Activated T-helper 1 cell treated with Interleukin-2 at 50 U/mL for 16 hours (primary cell): Measurements from ENCODE around the gene FBXO27.
"Not testable (repeated sequence)": the region's sequence is repeated elsewhere in the genome, so short reads cannot be mapped to it uniquely, and the experiment has no call there.

ENCODE experiments used
- DNase-seq: peaks from one replicate; pipeline ENCODE4 v3.0.0-alpha.2; 2020; ENCODE audit warnings: low read depth

The FBXO27 gene

GRCh38 chr19:38987745-38988144, 44.6 kb downstream of the FBXO27 start:
- DNase-seq, result not testable (repeated sequence)

DNA sequence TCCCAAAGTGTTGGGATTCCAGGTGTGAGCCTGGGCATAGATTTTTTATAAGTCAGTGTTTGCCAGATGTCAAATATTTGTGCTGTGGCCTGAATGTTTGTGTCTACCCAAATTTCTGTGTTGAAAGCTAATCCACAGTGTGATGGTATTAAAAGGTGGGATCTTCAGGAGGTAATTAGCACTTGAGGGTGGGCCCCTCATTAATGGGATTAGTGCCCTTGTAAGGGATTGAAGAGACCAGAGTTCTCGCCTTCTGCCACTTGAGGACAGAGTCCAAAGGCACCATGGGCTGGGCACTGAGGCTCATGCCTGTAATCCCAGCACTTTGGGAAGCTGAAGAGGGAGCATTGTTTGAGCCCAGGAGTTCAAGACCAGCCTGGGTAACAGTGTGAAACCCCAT, 47.1 kb downstream of the FBXO27 start:
- no peak for DNase-seq

DNA sequence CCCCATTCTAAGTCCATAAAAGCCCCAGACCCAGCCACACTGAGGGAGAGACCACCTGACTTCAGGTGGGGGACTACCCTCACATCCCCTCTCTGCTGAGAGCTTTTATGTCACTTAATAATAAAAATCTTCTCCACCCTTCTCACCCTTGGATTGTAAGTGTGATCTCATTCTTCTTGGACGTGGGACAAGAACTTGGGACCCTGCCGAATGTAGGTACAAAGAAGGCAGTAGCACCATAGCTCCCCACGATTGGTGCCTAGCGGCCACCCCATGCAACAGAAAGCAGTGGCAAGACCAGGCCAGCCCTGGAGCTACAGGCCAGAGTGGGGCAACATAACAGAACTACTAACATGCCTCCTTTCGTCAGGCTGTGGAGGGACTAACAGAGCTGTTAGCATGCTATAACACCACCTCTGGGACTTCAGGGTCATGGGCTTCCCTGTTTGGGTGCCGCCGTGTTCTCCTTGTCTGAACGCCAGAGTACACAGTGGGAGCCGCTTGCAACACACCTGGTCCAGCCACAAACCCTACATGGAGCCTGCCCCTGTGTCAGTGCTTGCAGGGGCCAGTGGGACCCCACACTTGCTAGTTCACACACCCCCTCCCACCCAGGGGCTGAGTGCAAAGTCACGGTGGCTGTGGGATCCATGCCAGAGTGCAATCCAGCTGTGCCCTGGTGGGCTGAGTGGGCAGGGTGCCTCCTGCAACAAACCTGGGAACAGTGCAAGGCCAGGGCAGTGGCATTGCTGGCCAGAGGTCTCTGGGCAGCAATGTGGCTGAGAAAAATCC, 51.6 kb downstream of the FBXO27 start:
- no peak for DNase-seq

GRCh38 chr19:38979812-38980211, 52.5 kb downstream of the FBXO27 start:
- DNase-seq, result no peak

DNA sequence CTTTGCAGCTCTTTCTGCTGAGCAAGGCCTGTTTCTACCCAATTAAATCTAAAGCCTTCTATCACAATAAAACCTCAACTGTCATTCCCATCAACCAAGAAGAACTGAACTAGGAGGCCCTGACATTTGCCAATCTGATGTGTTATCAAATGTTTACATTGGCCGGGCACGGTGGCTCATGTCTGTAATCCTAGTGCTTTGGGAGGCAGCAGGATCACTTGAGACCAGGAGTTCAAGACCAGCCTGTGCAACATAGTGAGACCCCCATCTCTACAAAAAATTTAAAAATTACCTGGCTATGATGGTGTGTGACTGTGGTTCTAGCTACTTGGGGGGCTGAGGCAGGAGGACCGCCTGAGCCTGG, 54.0 kb downstream of the FBXO27 start:
- no peak for DNase-seq

DNA sequence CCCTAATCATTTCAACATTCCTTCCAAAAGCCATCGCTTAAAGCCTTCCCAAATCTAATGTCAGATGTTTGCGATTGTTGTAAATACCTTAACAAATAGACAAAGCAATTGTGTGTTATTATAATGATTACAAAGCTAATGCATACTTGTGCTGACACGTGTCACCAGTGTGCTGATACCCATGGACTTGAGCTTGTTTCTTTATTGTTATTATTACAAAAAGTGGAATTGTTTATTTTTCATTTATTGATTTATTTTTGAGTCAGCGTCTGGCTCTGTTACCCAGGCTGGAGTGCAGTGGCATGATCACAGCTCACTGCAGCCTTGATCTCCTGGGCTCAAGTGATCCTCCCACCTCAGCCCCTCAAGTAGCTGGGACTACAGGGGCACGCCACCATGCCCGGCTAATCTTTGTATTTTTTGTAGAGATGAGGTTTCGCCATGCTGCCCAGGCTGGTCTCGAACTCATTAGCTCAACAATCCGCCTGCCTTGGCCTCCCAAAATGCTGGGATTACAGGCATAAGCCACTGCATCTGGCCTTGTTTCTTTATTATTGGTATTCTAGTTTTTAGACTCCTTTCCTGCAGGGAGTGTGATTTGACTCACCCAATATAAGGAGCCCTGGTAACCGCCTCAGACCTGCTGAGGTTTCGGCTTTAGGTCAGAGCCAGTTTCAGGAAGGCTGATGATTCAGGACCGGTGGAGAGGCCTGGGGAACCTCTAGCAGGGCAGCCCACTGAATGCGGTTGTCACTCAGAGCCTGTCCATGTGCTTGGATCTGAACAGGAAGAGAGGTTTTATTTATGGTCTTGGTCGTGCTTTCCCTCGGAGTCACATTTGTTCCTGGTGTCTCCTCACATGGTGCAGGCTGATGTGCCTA, 54.7 kb downstream of the FBXO27 start:
- no peak for DNase-seq

DNA sequence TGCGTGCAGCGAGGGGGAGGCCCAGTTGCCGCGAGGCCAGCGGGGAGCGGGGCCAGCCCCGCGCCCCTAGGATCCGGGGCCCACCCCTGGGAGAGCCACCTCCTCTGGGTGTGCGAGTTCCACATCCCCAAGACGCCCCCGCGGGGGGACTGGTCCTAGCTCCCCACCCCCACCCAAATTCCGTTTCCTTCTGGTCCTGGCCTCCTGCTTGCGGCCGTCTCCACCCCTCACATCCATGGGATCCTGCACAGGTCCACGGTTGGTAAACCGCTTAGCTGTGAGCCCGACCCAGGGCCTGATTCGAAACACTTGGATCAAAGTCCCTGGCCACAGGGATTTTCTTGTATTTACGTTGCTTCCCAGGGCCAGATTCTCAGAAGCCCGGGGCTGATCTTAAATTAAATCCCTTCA, 56.5 kb downstream of the FBXO27 start:
- DNase-seq, result no peak

DNA sequence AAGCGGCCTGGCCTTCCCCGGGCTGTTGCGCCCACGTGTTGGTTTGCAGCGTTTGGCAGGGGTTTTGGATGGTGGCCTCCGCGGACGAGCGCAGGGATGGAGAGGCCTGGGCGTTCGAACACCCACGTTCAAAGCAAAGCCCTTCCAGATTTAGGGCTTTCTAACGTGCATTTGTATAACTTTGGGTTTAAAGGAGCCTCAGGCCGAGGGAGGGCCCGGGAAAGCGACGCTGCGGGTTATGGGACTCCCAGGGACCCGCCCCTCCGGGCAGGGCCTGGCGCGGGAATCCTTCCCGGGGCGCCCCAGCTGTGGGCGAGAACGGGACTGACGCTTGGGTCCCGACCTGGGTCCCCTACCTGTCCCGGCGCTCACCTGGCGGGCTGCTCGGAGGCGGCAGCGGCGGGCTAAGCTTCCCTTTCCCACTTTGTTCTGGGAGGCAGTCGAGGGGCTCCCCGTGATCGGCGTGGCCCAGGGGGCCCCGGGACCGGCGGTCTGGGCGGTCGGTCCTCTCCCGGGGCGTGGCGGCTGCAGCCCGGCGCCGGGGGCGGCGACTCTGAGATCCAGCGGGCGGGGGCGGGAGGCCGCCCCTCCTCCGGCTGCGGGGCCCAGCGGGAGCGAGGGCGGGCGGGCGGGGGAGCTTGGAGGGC, 57.0 kb downstream of the FBXO27 start, which contains the start of gene FBXO17:
TSS of gene FBXO17 (minus strand) at position 529 of the 647 bp plus-strand sequence. CDS start 25,423 bp downstream, outside the sequence.
- DNase-seq, result no peak

DNA sequence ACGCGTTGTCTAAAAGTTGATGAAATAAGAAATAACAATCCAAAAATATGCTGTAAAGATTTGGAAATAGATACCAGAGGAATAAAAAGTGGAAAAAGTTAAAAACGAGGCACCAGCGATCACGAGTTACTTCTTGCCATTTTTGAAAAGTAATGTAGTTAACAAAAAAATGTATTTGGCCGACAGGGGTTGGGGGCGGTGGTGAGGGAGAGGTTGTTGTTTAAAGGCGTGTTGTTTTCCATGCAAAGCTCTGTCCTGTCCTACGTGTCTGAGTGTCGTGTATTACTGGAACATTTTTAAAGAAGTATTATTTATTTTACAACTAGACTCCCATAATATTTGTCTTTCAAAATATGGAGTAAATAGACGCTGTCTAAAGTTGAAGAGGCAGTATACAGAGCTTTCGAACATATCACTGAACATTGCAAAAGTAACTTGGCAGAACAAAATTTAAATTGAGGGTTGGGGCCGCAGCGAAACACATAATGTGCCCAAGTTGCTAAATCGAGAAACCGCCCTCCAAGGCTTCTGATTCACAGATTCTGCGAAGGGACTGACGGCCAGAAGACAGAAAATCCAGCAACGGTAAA, 57.6 kb downstream of the FBXO27 start:
- DNase-seq, result no peak
